ENCODE data around the gene GPX8. TPM values are rescaled to one million over a fixed set of nuclear protein-coding genes. Genes with fewer than 3 reads are reported as not detected.

GPX8 gene
- polyA plus RNA-seq, 3 donors = 79.3 to 84.0 (median 80.5) TPM

GRCh38 chr5:55172051-55172899 lies 12.3 kb downstream of the GPX8 start:
- DNase-seq (ENCODE audit: low read depth in 3 of 3, low spot score in 2 of 3) = peak in 1 of 3 donors; percentile 75

- peak in 1 of 3 donors; percentile 60 for DNase-seq (ENCODE audit: low read depth in 3 of 3, low spot score in 2 of 3)
These were observed 13.1 kb downstream of the GPX8 start, which contains the start of gene CDC20B for GRCh38 chr5:55172937-55173686. Gene CDC20B (minus strand): TSS chr5:55173177. CDS start chr5:55173000, 177 bp downstream.

GRCh38 chr5:55173687-55174230 lies 13.8 kb downstream of the GPX8 start:
- no peak for DNase-seq (ENCODE audit: low read depth in 3 of 3, low spot score in 2 of 3)

GRCh38 chr5:55175781-55176175 lies 15.8 kb downstream of the GPX8 start:
- DNase-seq (ENCODE audit: low read depth in 3 of 3, low spot score in 2 of 3) = no peak

- DNase-seq (ENCODE audit: low read depth in 3 of 3, low spot score in 2 of 3) = no peak
These were observed 16.3 kb downstream of the GPX8 start for GRCh38 chr5:55176176-55176818.

- no peak for DNase-seq (ENCODE audit: low read depth in 3 of 3, low spot score in 2 of 3)
These were observed 17.1 kb downstream of the GPX8 start for GRCh38 chr5:55177078-55177477.

GRCh38 chr5:55180016-55180415 lies 20.0 kb downstream of the GPX8 start:
- DNase-seq (ENCODE audit: low read depth in 3 of 3, low spot score in 2 of 3) = no peak

- DNase-seq (ENCODE audit: low read depth in 3 of 3, low spot score in 2 of 3) = no peak
These were observed 27.4 kb downstream of the GPX8 start for GRCh38 chr5:55187370-55187769.

- DNase-seq (ENCODE audit: low read depth in 3 of 3, low spot score in 2 of 3) = no peak
These were observed 28.9 kb downstream of the GPX8 start for GRCh38 chr5:55188656-55189540.

- DNase-seq (ENCODE audit: low read depth in 3 of 3, low spot score in 2 of 3) = no peak
These were observed 31.2 kb downstream of the GPX8 start for GRCh38 chr5:55191165-55191564.

- no peak for DNase-seq (ENCODE audit: low read depth in 3 of 3, low spot score in 2 of 3)
These were observed 45.0 kb downstream of the GPX8 start for GRCh38 chr5:55205001-55205400.

- no peak for DNase-seq (ENCODE audit: low read depth in 3 of 3, low spot score in 2 of 3)
These were observed 51.4 kb downstream of the GPX8 start for GRCh38 chr5:55211184-55211874.

Other genes with a start within 250 kb of the GPX8 start
- gene ESM1, start 174.6 kb upstream of the GPX8 start, polyA plus RNA-seq (ENCODE audit: insufficient read length in 3 of 3) = 10 to 100 TPM; 13.3 to 15.6 (median 15.1) TPM
- under 1 TPM in 2 of 3 donors, not detected in 1; 0.14 to 0.19 TPM for gene GZMK, start 135.9 kb upstream of the GPX8 start, polyA plus RNA-seq (ENCODE audit: insufficient read length in 3 of 3)
- gene GZMA, start 57.5 kb upstream of the GPX8 start, polyA plus RNA-seq (ENCODE audit: insufficient read length in 3 of 3) = 1 to 10 TPM in 1 of 3 donors, under 1 TPM in 2; 0.54 to 1.1 (median 0.83) TPM
- gene CDC20B, start 13.0 kb downstream of the GPX8 start, polyA plus RNA-seq (ENCODE audit: insufficient read length in 3 of 3) = under 1 TPM; 0.69 to 0.89 (median 0.87) TPM
- gene MCIDAS, start 67.1 kb downstream of the GPX8 start, polyA plus RNA-seq (ENCODE audit: insufficient read length in 3 of 3) = under 1 TPM; 0.76 to 0.94 (median 0.83) TPM
- 1 to 10 TPM; 3.4 to 6.9 (median 5.8) TPM for gene CCNO, start 73.4 kb downstream of the GPX8 start, polyA plus RNA-seq (ENCODE audit: insufficient read length in 3 of 3)
- 10 to 100 TPM; 42.0 to 48.9 (median 48.6) TPM for gene DHX29, start 147.5 kb downstream of the GPX8 start, polyA plus RNA-seq (ENCODE audit: insufficient read length in 3 of 3)
- gene MTREX, start 147.8 kb downstream of the GPX8 start, polyA plus RNA-seq (ENCODE audit: insufficient read length in 3 of 3) = 100 to 1,000 TPM in 1 of 3 donors, 10 to 100 TPM in 2; 92.9 to 100 (median 99.5) TPM